Mucosa of stomach (tissue), 1 donor: ENCODE measurements around the gene KRT33A.
"Not testable (repeated sequence)": the region's sequence is repeated elsewhere in the genome, so short reads cannot be mapped to it uniquely, and the experiment has no call there.

ENCODE experiments used
- H3K27me3 ChIP-seq: one replicate; pipeline ENCODE4 v1.7.0; 2013; ENCODE audit warnings: mild to moderate bottlenecking, low read length; ENCODE audit not compliant: control insufficient read depth, insufficient read depth
- H3K36me3 ChIP-seq: one replicate; pipeline ENCODE4 v1.7.0; 2013; ENCODE audit warnings: low read length; ENCODE audit not compliant: control insufficient read depth, insufficient read depth
- H3K4me1 ChIP-seq: one replicate; pipeline ENCODE4 v1.7.0; 2013; ENCODE audit warnings: mild to moderate bottlenecking, low read length; ENCODE audit not compliant: control insufficient read depth, insufficient read depth
- H3K4me3 ChIP-seq: one replicate; pipeline ENCODE4 v1.7.0; 2013; ENCODE audit warnings: low read length
- H3K9ac ChIP-seq: one replicate; pipeline ENCODE4 v1.7.0; 2013; ENCODE audit warnings: mild to moderate bottlenecking, low read length, moderate library complexity
- H3K9me3 ChIP-seq: one replicate; pipeline ENCODE4 v1.7.0; 2013; ENCODE audit warnings: mild to moderate bottlenecking, low read length, moderate library complexity; ENCODE audit not compliant: control insufficient read depth
- donor health status: Pancreatic carcinoma.

The KRT33A gene

DNA sequence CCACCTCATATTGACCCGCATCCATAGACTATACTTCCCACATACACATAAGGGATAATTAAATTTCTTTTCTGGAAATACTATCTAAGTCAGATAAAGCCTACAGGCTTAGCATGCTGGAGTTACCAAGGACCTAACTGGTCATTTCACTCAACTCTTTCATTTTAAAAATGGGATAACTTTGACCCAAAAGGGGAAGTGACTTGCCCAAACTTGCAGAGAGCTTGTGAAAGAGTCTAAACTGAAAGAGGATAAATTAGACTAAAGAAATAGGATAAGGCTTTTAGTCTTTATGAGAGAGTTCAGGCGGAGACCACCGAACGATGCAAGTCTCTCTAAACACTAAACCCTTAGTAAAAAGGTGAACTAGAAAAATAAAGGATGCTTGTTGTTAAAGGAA is 3.9 kb upstream of the KRT33A start:
- Histone ChIP-seq H3K4me3 (no peak overlapping the region), H3K9me3 (no peaks in the 10 kb centered on the region), H3K4me1 (no peaks in the 10 kb centered on the region), H3K9ac (no peak overlapping the region), H3K27me3 (no peaks in the 10 kb centered on the region), H3K36me3 (no peaks in the 10 kb centered on the region)

DNA sequence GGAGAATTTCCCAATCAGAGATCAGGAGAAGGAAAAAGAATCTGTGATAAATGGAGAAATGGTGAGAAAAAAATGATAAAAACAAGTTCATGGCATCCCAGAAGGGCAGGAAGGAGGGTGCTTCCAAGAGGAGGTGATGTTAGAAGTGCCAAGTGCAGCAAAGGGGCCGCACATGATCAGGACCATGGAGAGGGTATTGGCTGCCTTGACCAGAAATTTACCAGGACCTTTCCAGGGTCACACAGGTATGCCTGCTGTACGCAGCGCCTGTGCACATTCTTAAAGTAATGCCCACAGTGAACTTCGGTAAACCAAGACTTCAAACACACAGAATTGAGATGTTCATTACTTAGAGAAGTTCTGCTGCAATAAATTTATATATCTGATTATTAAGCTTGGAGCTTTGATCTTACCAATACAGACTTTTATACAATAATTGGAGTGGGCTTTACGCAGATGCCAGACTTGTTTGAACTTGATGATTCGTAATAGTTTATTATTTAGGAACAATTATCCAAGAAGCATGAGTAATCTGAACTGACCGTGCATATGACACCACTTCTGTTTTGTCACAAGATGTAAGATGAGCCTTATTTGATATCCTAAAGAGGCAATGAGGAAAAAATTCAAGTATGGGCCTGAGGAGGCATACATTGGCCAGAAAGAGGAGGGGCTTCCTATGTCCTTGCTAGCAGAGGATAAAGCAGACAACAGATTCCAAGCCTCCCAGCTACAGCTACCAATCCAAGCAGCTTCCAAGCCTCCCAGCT is 2.2 kb upstream of the KRT33A start:
- no peaks in the 10 kb centered on the region for H3K36me3 ChIP-seq
- no peak overlapping the region for H3K4me3 ChIP-seq
- no peaks in the 10 kb centered on the region for H3K27me3 ChIP-seq
- no peak overlapping the region for H3K9ac ChIP-seq
- H3K9me3 ChIP-seq: no peaks in the 10 kb centered on the region
- no peaks in the 10 kb centered on the region for H3K4me1 ChIP-seq

DNA sequence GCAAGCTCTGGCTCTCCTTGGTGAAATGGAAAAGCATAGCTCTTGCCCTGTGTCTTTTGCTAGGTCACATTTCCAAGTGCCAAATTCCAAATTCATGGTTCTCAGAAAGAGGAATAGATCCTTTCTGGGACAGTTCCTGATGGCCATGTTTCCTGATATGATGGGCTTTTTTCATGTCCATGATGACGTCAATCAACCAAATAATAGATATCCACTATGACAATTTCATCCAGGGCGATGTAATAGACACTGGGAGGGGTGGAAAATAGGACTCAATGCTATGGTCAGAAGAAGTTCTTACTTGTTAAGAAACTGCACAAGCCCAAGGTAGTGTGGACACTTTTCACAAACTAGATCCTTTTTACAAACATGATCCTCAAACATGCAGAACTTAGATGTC is 549 bp upstream of the KRT33A start:
- H3K4me3 ChIP-seq: no peak overlapping the region
- no peaks in the 10 kb centered on the region for H3K4me1 ChIP-seq
- no peaks in the 10 kb centered on the region for H3K9me3 ChIP-seq
- no peaks in the 10 kb centered on the region for H3K27me3 ChIP-seq
- no peak overlapping the region for H3K9ac ChIP-seq
- H3K36me3 ChIP-seq: no peaks in the 10 kb centered on the region

DNA sequence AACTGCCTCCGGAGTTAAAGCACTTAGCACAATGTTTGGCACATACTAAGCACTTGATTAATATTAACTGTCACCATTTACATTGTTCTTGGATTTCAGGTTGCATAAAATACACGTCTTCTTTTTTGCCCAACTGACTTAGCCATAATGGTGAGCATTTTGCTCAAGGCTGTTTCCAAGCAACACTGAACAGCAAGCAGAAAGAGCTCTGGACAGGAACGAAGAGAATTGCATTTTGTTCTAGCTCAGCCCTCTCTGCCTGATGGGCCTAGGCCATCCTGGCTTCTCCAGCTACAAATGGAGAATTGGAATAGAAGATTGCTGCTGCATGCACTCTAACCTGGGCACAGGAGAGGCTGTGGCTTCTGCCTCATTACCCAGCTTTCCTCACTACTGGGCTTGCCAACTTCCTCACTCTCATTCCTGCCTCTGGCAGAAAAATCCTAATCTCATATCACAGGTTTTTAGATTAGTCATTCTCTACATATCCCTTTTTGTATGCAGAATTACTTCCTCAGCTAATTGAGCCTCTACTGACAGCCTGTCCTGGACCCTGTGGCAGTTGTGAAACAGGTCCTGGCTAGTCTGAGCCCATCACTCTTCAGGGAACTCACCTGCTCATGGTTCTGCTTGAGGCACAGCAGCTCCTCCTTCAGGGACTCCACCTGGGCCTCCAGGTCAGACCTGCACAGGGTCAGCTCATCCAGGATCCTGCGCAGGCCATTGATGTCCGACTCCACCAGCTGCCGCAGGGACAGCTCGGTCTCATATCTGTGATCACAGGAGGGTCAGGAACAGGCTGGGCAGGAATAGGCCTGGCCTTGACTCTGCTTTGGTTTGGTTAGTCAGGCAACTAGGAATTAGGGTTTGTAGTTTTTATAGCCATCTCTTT is 2.5 kb downstream of the KRT33A start:
- Histone ChIP-seq H3K4me1 (no peaks in the 10 kb centered on the region), H3K36me3 (no peaks in the 10 kb centered on the region), H3K9me3 (no peaks in the 10 kb centered on the region), H3K9ac (no peak overlapping the region), H3K27me3 (no peaks in the 10 kb centered on the region), H3K4me3 (no peak overlapping the region)

DNA sequence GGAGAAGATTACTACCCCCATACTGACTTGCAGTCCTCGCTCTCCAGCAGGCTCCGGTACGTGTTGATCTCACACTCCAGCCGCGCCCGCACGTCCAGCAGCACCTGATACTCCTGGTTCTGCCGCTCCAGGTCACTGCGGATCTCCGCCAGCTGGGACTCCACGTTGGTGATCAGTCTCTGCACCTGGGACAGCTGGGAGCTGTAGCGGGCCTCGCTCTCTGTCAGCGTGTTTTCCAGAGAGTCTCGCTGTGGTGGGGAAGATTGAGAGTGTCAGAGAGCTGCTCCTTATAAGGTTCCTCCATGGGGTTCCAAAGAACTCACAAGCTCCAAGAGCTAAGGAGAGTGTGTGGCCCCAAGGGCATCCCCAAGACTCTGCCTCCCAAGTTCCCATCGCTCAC is 4.2 kb downstream of the KRT33A start:
- H3K27me3 ChIP-seq, H3K9ac ChIP-seq, H3K4me3 ChIP-seq, H3K4me1 ChIP-seq, H3K36me3 ChIP-seq, H3K9me3 ChIP-seq: not testable (repeated sequence)

DNA sequence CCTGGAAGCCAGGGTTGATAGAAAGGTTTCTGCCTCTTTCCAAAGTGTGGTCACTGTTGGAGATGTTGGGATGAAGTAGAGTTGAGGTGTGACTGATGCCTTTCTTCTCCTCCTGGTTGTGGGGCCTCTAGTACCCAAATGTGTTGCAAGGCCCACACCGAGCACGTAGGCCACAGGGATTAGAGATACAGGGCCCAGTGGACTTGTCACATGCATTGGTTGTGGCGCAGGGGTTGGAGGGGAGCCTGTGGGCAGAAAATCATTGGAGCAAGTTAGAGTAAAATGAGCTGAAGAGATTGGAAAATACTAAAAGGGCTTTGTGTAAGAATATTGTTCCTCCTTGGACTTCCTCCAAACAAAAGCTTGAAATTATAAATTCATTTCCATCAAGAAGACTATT is 4.6 kb downstream of the KRT33A start:
- no peaks in the 10 kb centered on the region for H3K27me3 ChIP-seq
- no peak overlapping the region for H3K4me3 ChIP-seq
- no peak overlapping the region for H3K9ac ChIP-seq
- H3K9me3 ChIP-seq: no peaks in the 10 kb centered on the region
- no peaks in the 10 kb centered on the region for H3K4me1 ChIP-seq
- H3K36me3 ChIP-seq: no peaks in the 10 kb centered on the region

DNA sequence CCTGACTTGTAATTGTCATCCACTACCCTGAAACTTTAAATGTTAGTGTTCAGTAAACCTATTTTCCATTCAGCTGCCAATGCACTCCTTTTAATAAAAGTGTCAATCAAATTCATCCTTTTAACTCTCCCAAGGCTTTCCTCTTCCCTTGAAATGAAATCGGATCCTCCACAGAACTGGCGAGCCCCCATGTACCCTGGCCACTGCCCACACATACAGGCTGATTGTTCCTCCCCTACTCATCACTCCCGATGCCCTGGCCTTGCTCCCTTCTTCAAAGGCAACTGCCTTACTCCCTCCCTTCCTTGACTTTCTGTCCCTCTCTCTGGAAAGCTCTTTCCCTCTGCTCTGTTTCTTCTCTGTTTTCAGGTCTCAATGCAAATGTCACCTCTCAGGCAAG is 7.6 kb downstream of the KRT33A start:
- Histone ChIP-seq H3K4me3 (no peak overlapping the region), H3K4me1 (peaks cover 5% of the 10 kb centered on the region), H3K36me3 (no peaks in the 10 kb centered on the region), H3K9me3 (no peaks in the 10 kb centered on the region), H3K9ac (no peak overlapping the region), H3K27me3 (no peaks in the 10 kb centered on the region)

DNA sequence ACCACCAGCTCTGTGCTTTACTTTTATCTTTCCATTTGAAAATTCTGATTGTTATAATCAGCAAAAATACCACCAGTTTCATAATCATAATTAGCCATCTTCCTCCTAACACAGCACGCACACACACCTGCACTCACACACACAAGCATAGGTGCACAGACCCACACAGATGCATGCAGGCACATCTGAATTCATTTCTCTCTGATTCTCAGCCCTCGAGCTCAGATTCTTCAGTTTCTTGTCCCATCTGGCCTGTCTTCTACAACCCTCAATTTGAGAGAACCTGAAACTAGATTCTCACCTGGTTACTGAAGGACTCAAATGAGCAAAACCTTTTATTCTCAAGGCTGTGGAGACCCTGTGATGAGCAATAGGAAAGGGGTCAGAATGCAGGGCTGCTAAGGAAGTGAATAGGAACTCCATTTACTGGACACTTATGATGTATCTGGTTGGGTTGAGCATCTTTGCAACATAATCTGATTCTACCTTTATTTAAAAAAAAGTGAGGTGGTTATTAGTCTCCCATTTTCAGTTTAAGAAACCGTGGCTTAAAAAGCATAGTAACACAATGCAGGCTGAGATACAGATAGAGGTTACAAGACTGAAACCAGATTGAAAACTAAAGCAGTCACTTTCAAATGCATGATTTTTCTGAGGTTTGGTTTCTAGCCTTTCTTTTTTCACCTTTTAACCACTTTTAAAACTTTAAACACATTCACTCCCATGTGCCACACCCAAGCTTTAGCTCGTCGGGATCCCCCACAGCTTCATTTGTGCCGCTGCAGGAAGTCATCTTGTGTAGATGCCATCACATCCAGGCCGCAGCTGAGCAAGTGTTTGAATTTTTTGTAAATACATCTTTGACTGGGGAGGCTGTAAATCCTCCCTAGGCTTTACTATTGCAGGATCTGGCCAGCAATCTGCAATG is 9.4 kb downstream of the KRT33A start:
- Histone ChIP-seq H3K9me3 (no peaks in the 10 kb centered on the region), H3K27me3 (no peaks in the 10 kb centered on the region), H3K4me1 (peaks cover 5% of the 10 kb centered on the region), H3K9ac (no peak overlapping the region), H3K4me3 (no peak overlapping the region), H3K36me3 (no peaks in the 10 kb centered on the region)

DNA sequence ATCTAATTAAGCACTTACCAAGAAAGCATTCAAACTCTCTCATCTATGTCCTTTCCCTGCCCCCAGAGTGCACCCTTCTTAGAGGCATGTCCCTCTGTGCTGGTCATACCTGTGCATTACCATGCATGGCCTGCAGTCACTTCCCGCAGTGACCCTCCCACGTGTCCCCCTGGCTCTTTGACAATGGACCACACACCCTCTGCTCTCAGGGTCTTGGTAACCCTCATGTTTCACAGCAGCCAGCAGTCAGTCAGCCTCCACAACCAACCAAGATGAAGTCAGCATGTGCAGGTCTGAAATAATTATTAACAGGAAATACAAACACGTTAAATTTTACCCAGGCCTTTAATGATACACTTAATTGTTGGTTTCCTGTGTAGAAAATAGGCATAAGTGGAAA is 10.1 kb downstream of the KRT33A start:
- no peak overlapping the region for H3K4me3 ChIP-seq
- no peaks in the 10 kb centered on the region for H3K36me3 ChIP-seq
- no peaks in the 10 kb centered on the region for H3K9me3 ChIP-seq
- H3K9ac ChIP-seq: no peak overlapping the region
- H3K27me3 ChIP-seq: peaks cover 2% of the 10 kb centered on the region
- H3K4me1 ChIP-seq: peaks cover 5% of the 10 kb centered on the region

DNA sequence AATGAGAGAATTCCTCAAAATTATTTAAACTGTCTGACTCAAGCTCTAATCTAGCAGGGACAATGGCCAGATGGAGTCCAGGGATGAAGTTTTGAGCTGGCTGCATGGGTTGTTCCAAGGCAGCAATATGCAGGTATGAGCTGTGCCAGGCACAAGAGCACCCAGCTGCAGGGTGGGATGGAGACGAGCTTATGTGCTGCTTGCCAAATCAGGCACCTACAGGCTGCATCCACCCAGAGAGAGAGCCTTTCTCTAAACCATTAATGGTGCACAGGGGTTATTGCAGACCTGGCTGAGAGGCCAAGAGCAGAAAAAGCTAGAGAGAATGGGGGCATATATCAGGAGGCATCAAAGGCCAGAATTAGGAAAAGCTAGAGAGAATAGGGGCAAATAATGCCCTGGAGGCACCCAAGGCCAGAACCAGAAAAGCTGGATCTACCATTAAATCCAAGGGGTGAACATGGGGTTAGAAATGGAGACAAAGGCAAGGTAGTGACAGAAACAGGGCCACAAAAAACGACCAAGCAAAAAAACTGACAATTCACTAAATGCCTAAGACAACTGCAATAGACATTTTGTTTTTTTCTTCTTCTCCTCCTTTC is 11.0 kb downstream of the KRT33A start:
- peaks cover 5% of the 10 kb centered on the region for H3K27me3 ChIP-seq
- no peaks in the 10 kb centered on the region for H3K36me3 ChIP-seq
- H3K4me1 ChIP-seq: peaks cover 5% of the 10 kb centered on the region
- H3K4me3 ChIP-seq: no peak overlapping the region
- H3K9ac ChIP-seq: no peak overlapping the region
- no peaks in the 10 kb centered on the region for H3K9me3 ChIP-seq

DNA sequence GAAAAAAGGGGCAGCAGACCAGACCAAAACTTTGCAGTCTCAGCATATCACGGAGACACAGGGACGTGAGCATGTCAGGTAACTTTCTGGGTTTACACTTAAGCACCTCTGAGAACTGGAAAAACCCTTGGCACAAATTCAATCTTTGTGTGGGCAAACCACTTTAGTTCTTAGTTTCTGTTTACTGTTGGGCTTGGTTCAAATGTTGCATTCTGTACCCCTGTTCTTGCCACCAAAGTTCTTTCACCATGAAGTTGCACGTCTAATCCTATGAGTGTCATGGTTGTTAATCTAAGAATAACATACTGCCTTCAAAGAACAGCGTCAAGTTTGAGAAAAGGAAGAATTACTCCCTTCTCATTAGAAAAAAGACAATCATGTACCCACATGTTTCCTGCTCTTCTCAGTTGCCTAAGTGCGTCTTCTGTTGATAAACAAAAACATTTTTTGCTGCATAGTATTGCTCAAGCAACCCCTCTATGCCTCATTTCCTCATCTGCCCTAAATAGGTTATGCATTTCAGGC is 11.6 kb downstream of the KRT33A start:
- Histone ChIP-seq H3K4me1 (peaks cover 5% of the 10 kb centered on the region), H3K4me3 (no peak overlapping the region), H3K27me3 (peaks cover 5% of the 10 kb centered on the region), H3K9me3 (no peaks in the 10 kb centered on the region), H3K9ac (no peak overlapping the region), H3K36me3 (no peaks in the 10 kb centered on the region)
